Cardiac fibroblast (primary cell): ENCODE data around the gene TMEM74B.

Experiments
- DNase-seq, 2 donors: peaks; one replicate each; pipeline versions ENCODE4 v3.0.0 to v3.0.0-alpha.2; 2010; ENCODE audit warnings: low read depth in 2 of 2
- H3K4me3 ChIP-seq, 2 donors: replicated peaks in 1 of 2; 1 replicate in 1 of 2; 2 replicates in 1 of 2; pipeline ENCODE4 v1.5.1; 2011; ENCODE audit warnings: low read depth in 2 of 2, low read length in 2 of 2, mild to moderate bottlenecking in 2 of 2, moderate library complexity in 1 of 2
- CTCF ChIP-seq: IDR thresholded peaks from one replicate; pipeline ENCODE4 v1.5.1; 2011; ENCODE audit warnings: low read depth, mild to moderate bottlenecking, low read length, inconsistent platforms

TMEM74B gene

GRCh38 chr20:1196634-1197033, 11.9 kb upstream of the TMEM74B start:
- no peak overlapping the region for H3K4me3 ChIP-seq
- DNase-seq, result no peak
- no peak for TF ChIP-seq CTCF

- H3K4me3 ChIP-seq, result no peak overlapping the region
- no peak for DNase-seq
- no peak for TF ChIP-seq CTCF
Measured at GRCh38 chr20:1195226-1195625, 10.4 kb upstream of the TMEM74B start.

GRCh38 chr20:1191299-1191698, 6.5 kb upstream of the TMEM74B start:
- no peak for TF ChIP-seq CTCF
- H3K4me3 ChIP-seq, result no peak overlapping the region
- DNase-seq, result no peak

GRCh38 chr20:1190847-1191246, 6.1 kb upstream of the TMEM74B start:
- DNase-seq, result no peak
- no peak overlapping the region for H3K4me3 ChIP-seq
- no peak for TF ChIP-seq CTCF

GRCh38 chr20:1189827-1190226, 5.0 kb upstream of the TMEM74B start:
- no peak overlapping the region for H3K4me3 ChIP-seq
- DNase-seq, result no peak

GRCh38 chr20:1188347-1188746, 3.6 kb upstream of the TMEM74B start:
- no peak for DNase-seq

More at GRCh38 chr20:1189827-1190226, 5.0 kb upstream of the TMEM74B start:
- no peak for TF ChIP-seq CTCF

More at GRCh38 chr20:1188347-1188746, 3.6 kb upstream of the TMEM74B start:
- no peak overlapping the region for H3K4me3 ChIP-seq
- no peak for TF ChIP-seq CTCF
